Left renal cortex interstitium (tissue), 4 donors: ENCODE measurements around the gene PIK3CB. TPM values are rescaled to one million over a fixed set of nuclear protein-coding genes. Genes with fewer than 3 reads are reported as not detected.
"Not testable (repeated sequence)": the region's sequence is repeated elsewhere in the genome, so short reads cannot be mapped to it uniquely, and the experiment has no call there.

Source experiments
- DNase-seq, 4 donors: peaks; one replicate each; pipeline ENCODE4 v3.0.0-alpha.2; 2013; ENCODE audit warnings: low read depth in 4 of 4, low spot score in 2 of 4, missing footprints in 1 of 4
- polyA plus RNA-seq, 4 donors: library from polyadenylated mRNA; unstranded; fragments of 120-200 nt; gene quantifications; one replicate each; pipeline ENCODE4 v1.2.1, GENCODE V29; 2013; ENCODE audit not compliant: insufficient read length in 4 of 4

The PIK3CB gene
- polyA plus RNA-seq, 4 donors = 27.4 to 33.2 (median 29.7) TPM

DNA sequence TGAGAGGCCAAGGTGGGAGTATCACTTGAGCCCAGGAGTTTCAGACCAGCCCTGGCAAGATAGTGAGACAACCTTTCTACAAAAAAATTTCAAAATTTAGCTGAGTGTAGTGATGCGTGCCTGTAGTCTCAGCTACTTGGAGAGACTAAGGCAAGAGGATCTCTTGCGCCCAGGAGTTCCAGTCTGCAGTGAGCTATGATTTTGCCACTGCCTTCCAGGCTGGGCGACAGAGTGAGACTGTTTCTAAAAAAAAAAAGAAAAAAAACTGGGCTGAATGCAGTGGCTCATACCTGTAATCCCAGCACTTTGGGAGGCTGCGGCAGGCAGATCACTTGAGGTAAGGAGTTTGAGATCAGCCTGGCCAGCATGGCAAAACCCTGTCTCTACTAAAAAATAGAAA, 14.0 kb upstream of the PIK3CB start:
- no peak for DNase-seq

DNA sequence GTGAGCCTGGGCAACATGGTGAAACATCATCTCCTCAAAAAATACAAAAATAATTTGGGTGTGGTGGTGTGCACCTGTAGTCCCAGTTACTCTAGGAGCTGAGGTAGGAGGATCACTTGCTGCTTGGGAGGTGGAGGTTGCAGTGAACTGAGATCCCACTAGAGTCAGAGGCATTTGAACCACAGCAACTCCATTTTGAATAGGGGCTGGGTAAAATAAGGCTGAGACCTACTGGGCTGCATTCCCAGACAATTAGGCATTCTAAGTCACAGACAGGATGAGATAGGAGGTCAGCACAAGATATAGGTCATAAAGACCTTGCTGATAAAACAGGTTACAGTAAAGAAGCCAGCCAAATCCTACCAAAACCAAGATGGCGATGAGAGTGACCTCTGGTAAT, 12.1 kb upstream of the PIK3CB start:
- DNase-seq = not testable (repeated sequence)

DNA sequence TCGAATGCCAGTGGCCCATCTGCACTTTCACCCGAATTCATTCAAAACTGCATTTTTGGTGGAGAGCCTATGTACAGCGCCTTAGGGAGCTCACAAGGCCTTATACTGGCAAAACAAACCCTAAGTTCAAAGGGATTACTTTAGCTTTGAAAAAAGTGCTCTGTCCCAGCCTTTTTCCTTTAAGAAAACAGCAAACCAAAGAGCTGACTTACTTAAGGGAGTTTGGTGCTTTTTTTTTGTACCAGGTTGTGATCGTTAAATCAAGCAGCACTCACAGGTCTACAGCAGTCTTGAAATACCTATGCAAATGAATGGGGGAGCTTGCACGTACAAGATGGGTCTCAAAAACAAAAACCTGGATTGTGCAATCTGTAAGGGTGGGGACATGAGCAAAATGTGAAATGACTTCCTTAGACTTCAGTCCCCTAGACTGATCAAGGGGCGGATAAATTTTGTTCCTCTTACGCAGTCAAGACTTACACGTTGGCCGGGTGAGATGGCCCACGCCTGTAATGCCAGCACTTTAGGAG, 11.6 kb upstream of the PIK3CB start:
- DNase-seq = no peak

DNA sequence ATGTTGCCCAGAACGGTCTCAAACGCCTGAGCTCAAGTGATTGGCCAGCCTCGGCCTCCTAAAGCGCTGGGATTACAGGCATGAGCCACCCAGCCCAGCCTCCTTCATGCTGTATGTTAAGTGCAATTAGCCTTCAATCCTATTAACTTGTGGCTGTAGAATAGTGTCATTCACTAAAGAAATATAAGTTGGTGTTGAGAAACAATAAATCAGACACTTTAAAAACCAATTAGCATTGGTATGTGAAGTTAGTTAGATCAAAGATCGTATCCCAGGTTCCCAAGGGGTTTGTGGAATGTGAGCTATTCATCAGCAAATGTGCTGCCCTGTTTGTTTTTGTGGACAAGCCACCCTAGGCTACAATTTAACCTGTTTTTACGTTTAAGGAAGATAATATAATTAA, 11.0 kb upstream of the PIK3CB start:
- DNase-seq = no peak

DNA sequence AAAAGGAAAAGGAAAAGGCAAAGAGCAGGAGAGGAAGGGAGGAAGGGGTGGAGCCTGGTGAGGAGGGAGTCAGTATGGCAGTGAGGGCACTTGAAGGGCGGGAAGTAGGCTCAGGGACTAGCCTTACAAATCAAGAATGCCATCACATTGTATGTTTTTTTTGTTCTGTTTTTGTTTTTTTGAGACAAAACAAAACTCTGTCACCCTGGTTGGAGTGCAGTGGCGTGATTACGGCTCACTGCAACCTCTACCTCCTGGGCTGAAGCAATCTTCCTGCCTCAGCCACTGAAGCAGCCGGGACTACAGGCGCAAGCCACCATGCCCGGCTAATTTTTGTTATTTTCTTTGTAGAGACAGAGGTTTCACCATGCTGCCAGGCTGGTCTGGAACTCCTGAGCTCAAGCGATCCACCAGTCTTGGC, 10.5 kb upstream of the PIK3CB start:
- DNase-seq = no peak

DNA sequence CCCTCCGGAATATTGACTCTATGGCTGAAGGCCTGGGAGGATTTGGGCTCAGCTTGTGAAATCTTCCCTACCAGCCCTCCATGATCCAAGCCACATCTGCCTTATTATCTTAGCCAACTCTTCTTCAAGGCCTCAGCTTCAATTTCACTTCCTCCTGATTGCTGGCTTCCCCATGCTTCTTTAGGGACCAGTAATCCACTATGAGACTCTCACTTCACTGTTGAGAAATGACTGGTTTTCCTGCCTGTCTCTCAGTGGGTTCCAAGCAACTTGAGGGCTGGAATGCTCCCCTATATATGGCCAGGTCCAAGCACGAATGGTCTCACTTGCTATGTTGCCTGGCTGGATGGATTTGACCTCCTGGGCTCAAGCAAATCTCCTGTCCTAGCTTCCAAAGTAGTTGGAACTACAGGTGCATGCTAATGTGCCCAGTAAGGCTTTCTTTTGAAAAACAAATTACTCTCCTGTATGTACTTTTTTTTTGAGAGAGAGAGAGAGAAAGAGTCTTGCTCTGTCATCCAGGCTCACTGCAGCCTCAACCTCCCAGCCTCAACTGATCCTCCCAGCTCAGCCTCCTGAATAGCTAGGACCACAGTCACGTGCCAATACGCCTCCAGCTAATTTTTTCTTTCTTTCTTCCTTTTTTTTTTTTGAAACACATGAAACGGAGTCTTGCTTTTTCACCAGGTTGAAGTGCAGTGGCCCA, 7.9 kb upstream of the PIK3CB start:
- no peak for DNase-seq

DNA sequence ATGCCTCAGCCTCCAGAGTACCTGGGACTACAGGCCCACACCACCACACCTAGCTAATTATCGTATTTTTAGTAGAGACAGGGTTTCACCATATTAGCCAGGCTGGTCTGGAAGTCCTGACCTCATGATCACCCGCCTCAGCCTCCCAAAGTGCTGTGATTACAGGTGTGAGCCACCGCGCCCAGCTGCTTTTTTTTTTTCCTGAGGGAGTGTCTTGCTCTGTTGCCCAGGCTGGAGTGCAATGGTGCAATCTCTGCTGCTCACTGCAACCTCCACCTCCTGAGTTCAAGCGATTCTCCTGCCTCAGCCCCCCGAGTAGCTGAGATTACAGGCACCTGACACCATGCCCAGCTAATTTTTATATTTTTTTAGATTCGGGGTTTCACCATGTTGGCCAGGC, 3.7 kb upstream of the PIK3CB start:
- DNase-seq = not testable (repeated sequence)

DNA sequence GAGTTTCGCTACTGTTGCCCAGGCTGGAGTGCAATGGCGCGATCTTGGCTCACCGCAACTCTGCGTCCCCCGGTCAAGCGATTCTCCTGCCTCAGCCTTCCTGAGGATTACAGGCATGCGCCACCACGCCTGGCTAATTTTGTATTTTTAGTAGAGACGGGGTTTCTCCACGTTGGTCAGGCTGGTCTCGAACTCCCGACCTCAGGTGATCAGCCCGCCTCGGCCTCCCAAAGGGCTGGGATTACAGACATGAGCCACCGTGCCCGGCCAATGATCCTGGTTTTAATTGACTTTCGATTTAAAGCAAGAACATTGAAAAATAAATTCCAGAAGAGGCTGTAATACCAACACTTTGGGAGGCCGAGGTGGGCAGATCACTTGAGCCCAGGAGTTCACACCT, 1.1 kb upstream of the PIK3CB start:
- not testable (repeated sequence) for DNase-seq

DNA sequence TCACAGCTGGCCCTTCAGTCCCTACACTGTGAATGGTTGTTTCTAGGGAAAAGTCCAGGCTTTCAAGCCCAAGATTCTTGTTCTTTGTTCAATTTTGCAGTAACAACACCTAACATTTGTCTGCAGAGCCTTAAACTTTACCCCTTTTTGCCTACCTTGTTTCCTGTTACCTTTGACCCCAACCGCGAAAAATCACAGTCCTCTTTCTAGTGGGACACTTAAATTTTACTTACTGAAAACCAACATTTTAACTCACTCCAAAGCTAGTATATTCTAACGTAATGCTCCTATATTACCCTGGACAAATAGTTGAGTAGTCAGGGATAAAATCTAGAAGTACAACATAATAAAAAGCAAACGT, 649 bp upstream of the PIK3CB start:
- no peak for DNase-seq

DNA sequence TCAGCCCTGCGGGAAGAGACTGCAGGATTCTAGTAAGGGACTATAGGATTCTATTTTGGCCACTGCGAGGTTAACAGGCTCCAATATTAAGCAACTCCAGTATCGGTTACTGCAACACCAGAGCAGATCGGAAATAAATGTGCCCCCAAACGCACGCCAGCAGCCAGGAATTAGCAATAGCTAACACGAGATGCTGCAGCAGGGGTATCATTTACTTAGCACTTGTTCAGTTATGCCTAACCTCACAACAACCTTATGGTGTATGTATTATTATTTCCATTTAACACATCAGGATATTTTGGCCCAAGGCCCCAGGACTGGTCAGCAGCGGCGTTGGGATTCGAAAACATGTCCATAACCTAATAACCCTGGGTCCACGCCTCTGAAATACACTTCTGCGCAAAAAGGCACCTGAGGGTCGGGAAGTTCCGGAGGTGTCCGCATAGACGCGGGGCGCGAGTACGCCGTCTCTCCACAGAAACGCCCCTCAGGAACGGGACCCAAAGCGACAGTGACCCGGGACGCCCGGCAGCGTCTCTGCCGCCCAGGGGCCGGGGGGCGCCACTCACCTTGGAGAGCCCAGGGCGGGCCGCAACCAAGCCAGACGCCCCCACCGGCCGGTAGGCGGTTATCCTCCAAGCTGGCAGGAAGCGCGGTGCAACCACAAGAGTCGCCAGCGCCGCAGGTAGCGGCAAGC, 681 bp downstream of the PIK3CB start:
- DNase-seq = no peak

DNA sequence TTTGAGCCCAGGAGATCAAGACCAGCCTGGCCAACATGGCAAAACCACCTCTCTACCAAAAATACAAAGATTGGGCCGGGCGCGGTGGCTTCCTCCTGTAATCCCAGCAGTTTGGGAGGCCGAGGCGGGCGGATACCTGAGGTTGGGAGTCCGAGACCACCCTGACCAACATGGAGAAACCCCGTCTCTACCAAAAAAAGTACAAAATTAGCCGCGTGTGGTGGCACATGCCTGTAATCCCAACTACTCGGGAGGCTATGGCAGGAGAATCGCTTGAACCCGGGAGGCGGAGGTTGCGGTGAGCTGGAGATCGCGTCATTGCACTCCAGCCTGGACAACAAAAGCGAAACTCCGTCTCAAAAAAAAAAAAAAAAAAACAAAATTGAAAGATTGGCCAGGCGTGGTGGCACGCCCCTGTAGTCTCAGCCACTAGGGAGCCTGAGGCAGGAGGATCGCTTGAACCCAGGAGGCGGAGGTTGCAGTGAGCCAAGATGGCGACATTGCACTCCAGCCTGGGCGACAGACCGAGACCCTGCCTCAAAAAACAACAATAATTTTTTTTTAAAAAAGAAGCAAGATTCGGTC, 2.2 kb downstream of the PIK3CB start:
- not testable (repeated sequence) for DNase-seq

DNA sequence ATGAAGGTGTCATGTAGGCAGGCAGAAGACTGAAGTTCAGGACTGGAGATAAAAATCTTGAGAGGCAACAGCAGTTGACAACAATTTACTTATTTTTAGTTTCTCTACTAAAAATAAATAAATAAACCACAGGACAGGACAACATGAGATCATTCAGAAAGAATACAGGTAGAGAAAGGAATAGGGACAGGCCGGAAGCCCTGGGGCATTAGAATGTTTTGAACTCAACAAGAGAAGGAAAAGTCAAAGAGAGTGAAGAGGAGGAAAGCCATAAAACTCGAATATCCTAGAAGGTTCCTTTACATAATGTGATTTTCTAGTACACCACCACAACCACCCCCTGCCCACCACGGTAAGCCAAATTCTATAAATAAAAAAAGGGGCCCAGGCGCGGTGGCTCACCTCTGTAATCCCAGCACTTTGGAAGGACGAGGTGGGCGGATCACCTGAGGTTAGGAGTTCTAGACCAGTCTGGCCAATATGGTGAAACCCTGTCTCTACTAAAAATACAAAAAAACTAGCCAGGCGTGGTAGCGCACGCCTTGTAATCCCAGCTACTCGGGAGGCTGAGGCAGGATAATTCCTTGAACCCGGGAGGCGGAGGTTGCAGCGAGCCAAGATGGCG, 4.7 kb downstream of the PIK3CB start:
- no peak for DNase-seq

DNA sequence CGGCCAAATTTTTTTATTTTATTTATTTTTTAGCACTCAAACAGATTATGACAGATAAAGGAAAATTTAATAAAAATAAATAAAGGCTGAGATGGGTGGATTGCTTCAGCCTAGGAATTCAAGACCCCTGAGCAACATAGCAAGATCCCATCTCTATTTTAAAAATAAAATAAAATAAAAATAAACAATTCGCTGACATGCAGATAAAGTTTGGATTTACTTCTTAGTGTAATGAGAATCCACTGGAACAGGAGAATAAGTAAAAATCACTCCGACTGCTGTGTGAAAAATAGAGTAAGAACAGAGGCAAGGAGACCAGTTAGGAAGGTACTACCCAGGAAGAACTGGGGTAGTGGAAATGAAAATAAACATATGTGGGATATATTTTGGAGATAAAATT, 5.6 kb downstream of the PIK3CB start:
- DNase-seq = no peak

DNA sequence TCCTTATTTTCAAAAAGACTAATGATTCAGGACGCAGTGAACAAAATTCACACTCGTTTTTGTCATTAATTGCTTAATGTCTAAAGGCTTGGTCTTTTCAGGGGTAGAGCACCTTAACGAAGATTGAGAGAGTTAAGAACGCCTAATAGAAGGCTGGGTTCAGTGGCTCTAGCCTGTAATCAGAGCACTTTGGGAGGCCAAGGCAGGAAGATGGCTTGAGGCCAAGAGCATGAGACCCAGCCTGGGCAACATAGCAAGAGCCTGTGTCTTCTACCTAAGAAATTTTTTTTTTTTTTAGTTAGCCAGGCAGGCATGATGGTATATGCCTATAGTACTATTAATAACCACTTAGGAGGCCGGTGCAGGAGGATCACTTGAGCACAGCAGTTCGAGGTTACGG, 7.5 kb downstream of the PIK3CB start:
- no peak for DNase-seq

DNA sequence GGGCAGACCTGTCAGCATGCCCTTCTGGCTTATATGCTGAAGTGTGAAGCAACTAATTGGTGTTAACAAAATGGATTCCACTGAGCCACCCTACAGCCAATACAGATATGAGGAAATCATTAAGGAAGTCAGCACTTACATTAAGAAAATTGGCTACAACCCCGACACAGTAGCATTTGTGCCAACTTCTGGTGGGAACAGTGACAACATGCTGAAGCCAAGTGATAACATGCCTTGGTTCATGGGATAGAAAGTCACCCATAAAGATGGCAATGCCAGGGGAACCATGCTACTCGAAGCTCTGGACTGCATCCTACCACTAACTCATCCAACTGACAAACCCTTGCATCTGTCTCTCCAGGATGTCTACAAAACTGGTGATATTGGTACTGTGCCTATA, 9.4 kb downstream of the PIK3CB start:
- no peak for DNase-seq

DNA sequence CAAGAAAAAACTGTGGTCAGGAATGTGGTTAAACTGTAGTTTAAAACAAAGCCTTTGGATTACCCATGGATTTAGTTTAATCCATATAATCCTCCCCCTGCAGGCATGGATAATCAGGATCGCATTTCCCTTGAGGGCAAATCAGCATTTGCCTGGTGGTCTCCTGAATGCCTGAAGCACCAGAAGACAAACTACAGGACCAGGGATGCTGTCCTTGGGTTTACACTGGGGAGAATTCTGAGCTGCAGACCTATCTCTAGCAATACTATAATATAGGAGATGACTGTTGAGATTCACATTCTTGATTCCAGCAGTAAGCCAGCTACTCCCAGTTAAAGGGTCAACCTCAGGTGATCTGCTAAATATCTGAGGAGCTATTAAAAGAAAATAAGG, 10.6 kb downstream of the PIK3CB start:
- DNase-seq = no peak

DNA sequence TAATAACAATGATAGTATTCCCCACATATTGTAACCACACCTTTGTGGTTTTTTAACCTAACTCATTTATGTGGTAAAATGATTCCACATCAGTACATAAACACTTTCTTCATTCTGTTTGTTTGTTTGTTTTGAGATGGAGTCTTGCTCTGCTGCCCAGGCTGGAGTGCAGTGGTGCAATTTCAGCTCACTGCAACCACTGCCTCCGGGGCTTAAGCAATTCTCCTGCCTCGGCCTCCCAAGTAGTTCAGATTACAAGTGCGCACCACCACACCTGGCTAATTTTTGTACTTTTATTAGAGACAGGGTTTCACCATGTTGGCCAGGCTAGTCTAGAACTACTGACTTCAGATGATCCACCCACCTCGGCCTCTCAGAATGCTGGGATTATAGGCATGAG, 14.3 kb downstream of the PIK3CB start:
- not testable (repeated sequence) for DNase-seq

DNA sequence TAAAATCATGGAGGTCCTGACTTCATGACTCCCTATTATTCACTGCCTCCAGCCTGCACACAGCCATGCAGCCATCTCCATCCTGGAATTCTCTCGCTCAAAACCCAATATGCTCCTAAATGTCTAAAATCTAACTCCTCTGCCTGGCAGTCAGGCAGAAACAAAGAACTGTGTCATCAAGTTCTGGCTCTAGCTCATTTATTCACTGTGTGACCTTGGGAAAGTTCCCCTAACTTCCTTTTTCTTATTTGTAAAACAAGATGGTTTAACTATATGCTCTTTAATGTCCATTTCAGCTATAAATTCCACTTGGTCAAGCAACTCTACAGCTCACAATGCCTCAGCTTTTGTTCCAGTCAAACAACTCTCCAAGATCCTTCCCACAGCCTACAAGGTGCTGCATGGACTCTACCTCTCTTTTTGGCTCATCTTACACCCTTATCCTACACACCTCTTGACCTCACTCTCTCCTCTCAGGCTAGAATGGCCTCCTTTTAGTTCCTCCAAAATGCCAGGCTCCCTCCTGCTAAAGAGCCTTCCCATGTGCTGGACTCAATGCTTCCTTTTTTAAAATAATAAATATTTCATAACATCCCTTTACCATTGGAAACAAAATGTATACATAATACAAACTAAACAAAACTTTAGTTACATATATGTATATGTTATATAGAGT, 16.4 kb downstream of the PIK3CB start:
- no peak for DNase-seq

DNA sequence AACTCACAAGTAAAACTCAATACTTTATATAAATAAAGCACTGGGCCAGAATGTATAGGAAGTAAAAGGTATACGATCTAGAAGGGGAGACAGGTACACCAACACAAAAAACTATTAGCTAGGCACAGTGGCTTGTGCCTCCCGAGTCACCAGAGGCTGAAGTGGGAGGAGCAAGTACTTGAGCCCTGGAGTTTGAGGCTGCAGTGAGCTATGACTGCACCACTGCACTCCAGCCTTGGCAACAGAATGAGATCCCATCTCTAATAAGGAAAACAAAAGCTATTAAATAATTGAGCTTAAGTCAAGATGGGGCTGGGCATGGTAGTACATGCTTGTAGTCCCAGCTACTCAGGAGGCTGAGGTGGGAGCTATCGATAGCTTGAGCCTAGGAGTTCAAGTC, 17.0 kb downstream of the PIK3CB start:
- no peak for DNase-seq

DNA sequence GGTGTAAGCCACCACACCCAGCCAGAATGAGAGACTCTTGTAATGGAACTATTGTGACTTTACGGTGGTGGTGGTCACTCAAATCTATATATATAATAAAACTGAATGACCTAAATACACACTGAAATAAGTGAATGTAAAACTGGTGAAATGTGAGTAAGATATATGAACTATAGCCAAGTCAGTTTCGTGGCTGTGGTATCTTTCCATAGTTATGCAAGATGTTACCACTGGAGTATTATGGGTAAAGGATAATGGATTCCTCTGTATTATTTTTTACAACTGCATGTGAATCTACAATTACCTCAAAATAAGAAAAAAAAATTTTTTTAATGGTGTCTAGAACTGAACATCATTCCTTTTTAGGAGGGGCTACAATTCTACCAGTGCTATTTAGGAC, 21.9 kb downstream of the PIK3CB start:
- DNase-seq = no peak
